WERI-Rb-1 (cell line): ENCODE measurements around the gene MS4A1.
"Not testable (repeated sequence)": the region's sequence is repeated elsewhere in the genome, so short reads cannot be mapped to it uniquely, and the experiment has no call there.

Experiments
- DNase-seq: peaks from one replicate; pipeline ENCODE4 v3.0.0-alpha.2; 2020
- H3K27ac ChIP-seq: fragments of 250-450 bp; sonication (Bioruptor Pico); 2 replicates; pipeline ENCODE4 v1.5.1; 2020; ENCODE audit warnings: mild to moderate bottlenecking, moderate library complexity
- H3K27me3 ChIP-seq: fragments of 250-450 bp; sonication (Bioruptor Pico); 2 replicates; pipeline ENCODE4 v1.5.1; 2021; ENCODE audit warnings: mild to moderate bottlenecking, low read depth, moderate library complexity; ENCODE audit not compliant: insufficient read depth, severe bottlenecking
- H3K36me3 ChIP-seq: fragments of 250-450 bp; sonication (Bioruptor Pico); 2 replicates; pipeline ENCODE4 v1.5.1; 2020; ENCODE audit warnings: mild to moderate bottlenecking, moderate library complexity
- H3K4me3 ChIP-seq: 2 replicates; pipeline ENCODE4 v1.5.1; 2011; ENCODE audit warnings: low read depth, mild to moderate bottlenecking, control low read depth, low read length
- H3K9me3 ChIP-seq: fragments of 250-450 bp; sonication (Bioruptor Pico); 2 replicates; pipeline ENCODE4 v1.5.1; 2021; ENCODE audit warnings: mild to moderate bottlenecking, moderate library complexity; ENCODE audit not compliant: severe bottlenecking
- TF ChIP-seq, protein P1 (sequence below): IDR thresholded peaks from 2 replicates; pipeline ENCODE4 v1.5.1; 2011; ENCODE audit warnings: low read depth, mild to moderate bottlenecking, control low read depth, inconsistent platforms, low read length

Gene MS4A1

DNA sequence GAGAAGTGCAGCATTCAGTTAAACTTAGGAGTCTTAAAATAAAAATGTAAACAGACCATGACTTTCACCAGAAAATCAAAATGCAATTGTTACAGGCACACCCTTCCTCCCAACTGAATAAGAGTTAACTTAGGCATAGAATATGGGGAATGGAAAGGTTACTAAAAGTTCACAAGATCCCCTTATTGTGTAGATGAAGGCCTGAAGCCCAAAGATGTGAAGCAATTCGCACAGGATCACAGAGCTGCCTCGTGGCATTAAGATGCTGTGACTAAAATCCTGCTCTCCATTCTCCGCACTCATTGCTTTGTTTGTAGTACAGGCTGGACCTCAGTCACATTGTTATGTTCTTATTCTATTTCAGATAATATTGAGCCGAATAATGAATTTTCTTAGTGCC, 22.2 kb upstream of the MS4A1 start:
- no peaks in the 10 kb centered on the region for H3K36me3 ChIP-seq
- no peak overlapping the region for H3K4me3 ChIP-seq
- H3K9me3 ChIP-seq: no peaks in the 10 kb centered on the region
- no peak for DNase-seq
- TF ChIP-seq, protein P1, sequence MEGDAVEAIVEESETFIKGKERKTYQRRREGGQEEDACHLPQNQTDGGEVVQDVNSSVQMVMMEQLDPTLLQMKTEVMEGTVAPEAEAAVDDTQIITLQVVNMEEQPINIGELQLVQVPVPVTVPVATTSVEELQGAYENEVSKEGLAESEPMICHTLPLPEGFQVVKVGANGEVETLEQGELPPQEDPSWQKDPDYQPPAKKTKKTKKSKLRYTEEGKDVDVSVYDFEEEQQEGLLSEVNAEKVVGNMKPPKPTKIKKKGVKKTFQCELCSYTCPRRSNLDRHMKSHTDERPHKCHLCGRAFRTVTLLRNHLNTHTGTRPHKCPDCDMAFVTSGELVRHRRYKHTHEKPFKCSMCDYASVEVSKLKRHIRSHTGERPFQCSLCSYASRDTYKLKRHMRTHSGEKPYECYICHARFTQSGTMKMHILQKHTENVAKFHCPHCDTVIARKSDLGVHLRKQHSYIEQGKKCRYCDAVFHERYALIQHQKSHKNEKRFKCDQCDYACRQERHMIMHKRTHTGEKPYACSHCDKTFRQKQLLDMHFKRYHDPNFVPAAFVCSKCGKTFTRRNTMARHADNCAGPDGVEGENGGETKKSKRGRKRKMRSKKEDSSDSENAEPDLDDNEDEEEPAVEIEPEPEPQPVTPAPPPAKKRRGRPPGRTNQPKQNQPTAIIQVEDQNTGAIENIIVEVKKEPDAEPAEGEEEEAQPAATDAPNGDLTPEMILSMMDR: no peak
- peaks cover 11% of the 10 kb centered on the region for H3K27me3 ChIP-seq
- H3K27ac ChIP-seq: no peak overlapping the region

DNA sequence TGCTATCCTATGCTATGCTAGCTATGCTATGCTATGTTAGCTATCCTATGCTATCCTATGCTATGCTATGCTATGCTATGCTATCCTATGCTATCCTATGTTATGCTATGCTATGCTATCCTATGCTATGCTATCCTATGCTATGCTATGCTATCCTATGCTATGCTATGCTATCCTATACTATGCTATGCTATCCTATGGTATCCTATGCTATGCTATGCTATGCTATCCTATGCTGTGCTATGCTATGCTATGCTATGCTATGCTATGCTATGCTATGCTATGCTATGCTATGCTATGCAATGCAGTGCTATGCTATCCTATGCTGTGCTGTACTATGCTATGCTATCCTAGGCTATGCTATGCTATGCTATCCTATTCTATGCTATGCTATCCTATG, 8.6 kb upstream of the MS4A1 start:
- TF ChIP-seq, protein P1: no peak
- peaks cover 4% of the 10 kb centered on the region for H3K27me3 ChIP-seq

DNA sequence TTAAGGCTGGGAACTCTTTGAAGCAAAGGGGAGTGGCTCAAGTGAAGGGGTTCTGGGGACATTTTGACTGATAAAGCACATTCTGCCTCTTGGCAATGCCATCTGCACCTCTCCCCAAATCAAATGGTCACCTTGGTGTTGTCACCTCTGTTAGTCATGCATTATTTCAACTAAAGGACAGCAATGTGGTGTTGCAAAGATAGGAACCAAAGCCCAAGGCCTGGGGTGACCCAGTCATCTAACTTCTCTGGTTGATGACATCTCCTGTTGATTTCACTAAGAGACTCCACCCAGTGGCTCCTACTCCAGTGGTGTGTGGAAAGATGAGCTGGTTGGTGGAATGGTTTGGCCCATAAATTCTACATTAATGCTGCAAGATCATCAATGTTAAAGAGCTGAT, 7.8 kb upstream of the MS4A1 start:
- TF ChIP-seq, protein P1: no peak
- Histone ChIP-seq H3K9me3 (no peaks in the 10 kb centered on the region), H3K4me3 (no peak overlapping the region), H3K27me3 (peaks cover 4% of the 10 kb centered on the region), H3K36me3 (no peaks in the 10 kb centered on the region), H3K27ac (no peak overlapping the region)
- no peak for DNase-seq

More for the DNA sequence above, 8.6 kb upstream of the MS4A1 start:
- Histone ChIP-seq H3K9me3 (no peaks in the 10 kb centered on the region), H3K27ac (no peak overlapping the region), H3K4me3 (no peak overlapping the region), H3K36me3 (no peaks in the 10 kb centered on the region)
- DNase-seq: no peak

DNA sequence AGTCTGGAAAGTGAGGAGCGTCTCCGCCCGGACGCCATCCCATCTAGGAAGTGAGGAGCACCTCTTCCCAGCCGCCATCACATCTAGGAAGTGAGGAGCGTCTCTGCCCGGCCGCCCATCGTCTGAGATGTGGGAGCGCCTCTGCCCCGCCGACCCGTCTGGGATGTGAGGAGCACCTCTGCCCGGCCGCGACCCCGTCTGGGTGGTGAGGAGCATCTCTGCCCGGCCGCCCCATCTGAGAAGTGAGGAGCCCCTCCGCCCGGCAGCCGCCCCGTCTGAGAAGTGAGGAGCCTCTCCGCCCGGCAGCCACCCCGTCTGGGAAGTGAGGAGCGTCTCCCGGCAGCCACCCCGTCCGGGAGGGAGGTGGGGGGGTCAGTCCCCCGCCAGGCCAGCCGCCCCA, 4.5 kb upstream of the MS4A1 start:
- H3K9me3 ChIP-seq, H3K4me3 ChIP-seq, H3K27me3 ChIP-seq, H3K36me3 ChIP-seq, H3K27ac ChIP-seq, DNase-seq: not testable (repeated sequence)

DNA sequence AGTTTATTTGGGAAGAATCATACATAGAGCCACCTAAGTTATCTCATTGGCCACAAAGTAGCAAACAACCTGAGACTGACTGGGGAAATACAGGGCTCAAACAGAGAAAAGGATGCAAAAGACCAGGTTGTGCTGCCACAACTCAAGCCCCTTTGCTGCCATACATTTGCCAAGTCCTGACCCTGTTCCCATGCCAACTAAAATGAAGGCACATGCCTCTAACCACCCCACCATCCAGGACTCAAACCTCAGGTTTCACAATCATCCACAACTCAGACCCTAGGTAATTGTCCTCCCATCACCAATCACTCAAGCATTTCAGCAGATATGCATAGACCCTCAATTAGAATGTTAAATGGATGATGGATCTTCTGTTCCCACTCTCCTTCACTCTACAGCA, 1.4 kb upstream of the MS4A1 start:
- H3K9me3 ChIP-seq: no peaks in the 10 kb centered on the region
- peaks cover 7% of the 10 kb centered on the region for H3K27me3 ChIP-seq
- no peaks in the 10 kb centered on the region for H3K36me3 ChIP-seq
- no peak overlapping the region for H3K27ac ChIP-seq
- no peak overlapping the region for H3K4me3 ChIP-seq
- TF ChIP-seq, protein P1: no peak
- DNase-seq: no peak

DNA sequence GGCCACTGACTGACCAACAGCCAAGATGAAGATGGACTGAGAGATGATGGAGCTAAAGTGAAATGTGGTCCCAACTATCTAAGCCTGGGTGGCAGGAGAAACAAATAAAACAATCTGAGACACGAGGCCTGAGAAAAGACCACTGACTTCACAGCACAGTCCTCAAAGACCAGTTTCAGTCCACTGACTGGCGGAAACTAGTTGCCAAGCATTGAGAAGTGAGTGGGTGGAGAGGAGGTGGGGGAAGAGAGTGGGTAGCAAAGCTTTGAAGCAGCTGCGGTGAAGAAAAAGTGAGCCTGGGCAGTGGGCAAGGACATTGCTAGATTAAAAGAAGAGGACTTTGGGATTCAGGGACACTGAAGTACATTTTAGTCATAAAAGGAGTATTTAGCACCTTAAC, 1.9 kb downstream of the MS4A1 start:
- H3K27me3 ChIP-seq: peaks cover 13% of the 10 kb centered on the region
- no peak for DNase-seq
- no peaks in the 10 kb centered on the region for H3K9me3 ChIP-seq
- no peak overlapping the region for H3K4me3 ChIP-seq
- no peaks in the 10 kb centered on the region for H3K36me3 ChIP-seq
- TF ChIP-seq, protein P1: no peak
- H3K27ac ChIP-seq: no peak overlapping the region
